IPS-NIHi11 (cell line): ENCODE results near the gene FIGN.

Experiments
- DNase-seq: peaks from one replicate; pipeline ENCODE4 v3.0.0; 2012; ENCODE audit warnings: mixed read lengths, low spot score

The FIGN gene

GRCh38 chr2:163611557-163611906 is 124.3 kb downstream of the FIGN start:
- no peak for DNase-seq

GRCh38 chr2:163610817-163611556 is 124.8 kb downstream of the FIGN start:
- peak; percentile 33 for DNase-seq

DNA sequence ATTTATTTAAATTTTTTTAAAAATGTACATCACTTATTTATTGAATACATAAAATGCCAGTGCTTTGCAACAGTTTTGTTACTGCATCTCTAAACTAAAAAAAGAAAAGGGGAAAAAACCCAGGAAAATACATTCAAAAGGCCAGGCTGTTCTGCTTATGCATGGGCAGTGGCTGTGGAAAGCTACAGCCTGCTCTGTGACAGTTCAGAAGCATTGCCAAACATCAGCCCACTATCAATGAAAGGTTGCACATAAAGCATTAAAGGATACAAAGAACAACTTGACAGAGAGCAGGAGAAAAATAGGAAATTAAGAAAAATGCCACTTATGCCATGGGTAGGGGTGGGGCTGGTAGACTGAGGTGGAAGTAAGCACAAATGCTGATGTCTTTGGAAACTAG is 128.2 kb downstream of the FIGN start:
- no peak for DNase-seq

GRCh38 chr2:163606878-163607277 is 128.9 kb downstream of the FIGN start:
- DNase-seq = no peak

GRCh38 chr2:163605779-163606178 is 130.0 kb downstream of the FIGN start:
- no peak for DNase-seq

GRCh38 chr2:163604941-163605555 is 130.8 kb downstream of the FIGN start:
- no peak for DNase-seq

GRCh38 chr2:163602196-163602595 is 133.6 kb downstream of the FIGN start:
- DNase-seq = no peak

GRCh38 chr2:163601377-163601776 is 134.4 kb downstream of the FIGN start:
- peak; percentile 20 for DNase-seq

DNA sequence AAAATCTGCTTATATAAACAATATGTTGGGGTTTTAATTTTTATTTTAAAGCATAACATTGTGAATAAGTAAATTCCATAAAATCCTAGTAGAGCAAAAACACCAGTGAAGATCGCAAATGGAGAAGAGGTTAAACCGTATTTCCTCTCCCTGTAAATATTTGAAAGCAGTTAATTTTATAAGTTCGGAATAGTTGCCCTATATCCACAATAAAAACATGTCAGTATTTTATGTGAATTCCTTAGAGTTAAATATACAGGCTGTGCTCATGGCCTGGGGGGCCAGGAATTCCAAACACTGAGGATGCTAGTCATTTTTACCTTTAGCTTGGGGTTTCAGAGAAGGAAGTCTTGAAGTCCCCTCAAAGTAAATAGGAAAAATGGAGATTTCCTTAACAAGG is 135.0 kb downstream of the FIGN start:
- DNase-seq = no peak

DNA sequence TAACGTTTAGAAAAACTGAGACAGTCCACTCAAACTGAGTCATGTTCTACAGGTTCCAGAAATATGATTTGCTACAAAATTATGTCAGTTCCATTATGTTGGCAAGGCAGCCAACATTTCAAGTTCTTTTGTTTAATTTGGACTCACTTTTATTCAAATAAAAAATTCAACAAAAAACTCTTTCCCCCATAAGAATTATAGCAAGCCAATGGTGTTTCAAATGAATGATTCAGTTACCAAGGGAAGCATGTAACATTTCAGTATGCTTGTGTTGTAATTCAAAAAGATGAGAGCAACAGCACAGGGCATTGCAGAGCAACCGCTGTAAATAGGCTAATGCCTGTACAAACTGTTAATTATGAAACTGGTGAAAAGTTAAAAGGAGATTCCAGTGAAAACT is 140.8 kb downstream of the FIGN start:
- no peak for DNase-seq

GRCh38 chr2:163594497-163594896 is 141.3 kb downstream of the FIGN start:
- no peak for DNase-seq

DNA sequence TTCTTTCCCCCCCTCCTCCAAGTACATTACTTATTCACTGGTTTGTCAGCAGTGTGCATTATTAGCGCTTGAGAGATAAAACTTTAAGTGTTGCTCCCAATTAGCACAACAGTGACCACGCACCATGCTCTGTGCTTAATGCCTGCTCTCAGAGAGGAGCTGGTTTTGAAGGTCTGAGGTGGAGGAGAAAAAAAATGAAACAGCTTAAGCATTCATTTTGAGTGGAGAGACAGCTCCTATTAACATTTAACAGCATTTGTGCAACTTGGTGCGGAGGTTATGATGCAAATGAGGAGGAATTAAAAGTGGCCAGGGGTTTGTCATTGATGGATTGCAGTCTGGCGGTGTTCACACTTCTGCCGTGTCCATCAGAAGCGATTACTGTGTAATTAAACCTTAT is 141.8 kb downstream of the FIGN start:
- no peak for DNase-seq

GRCh38 chr2:163592954-163593622 is 142.7 kb downstream of the FIGN start:
- peak; percentile 19 for DNase-seq

GRCh38 chr2:163591461-163591860 is 144.3 kb downstream of the FIGN start:
- DNase-seq = no peak

DNA sequence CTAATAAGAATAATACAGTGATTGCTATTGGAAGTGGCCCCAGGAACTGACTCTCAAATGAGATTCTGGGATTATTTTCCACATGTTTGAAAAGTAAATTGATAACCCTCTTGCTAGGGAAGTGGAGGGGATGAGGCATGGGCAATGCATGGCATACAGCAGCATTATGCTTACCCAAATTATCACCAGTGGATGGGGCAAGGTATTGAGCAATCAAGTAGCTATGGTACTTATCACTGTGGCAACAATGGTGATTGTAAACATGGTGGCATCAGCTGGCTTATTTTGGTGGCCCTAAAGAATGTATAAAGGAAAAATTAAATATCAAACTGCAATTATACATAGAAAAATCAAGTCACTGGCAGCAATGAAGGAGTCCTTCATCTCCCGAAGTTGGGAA is 155.1 kb downstream of the FIGN start:
- DNase-seq = no peak

- DNase-seq = no peak
These were observed 161.5 kb downstream of the FIGN start for GRCh38 chr2:163574309-163574708.

DNA sequence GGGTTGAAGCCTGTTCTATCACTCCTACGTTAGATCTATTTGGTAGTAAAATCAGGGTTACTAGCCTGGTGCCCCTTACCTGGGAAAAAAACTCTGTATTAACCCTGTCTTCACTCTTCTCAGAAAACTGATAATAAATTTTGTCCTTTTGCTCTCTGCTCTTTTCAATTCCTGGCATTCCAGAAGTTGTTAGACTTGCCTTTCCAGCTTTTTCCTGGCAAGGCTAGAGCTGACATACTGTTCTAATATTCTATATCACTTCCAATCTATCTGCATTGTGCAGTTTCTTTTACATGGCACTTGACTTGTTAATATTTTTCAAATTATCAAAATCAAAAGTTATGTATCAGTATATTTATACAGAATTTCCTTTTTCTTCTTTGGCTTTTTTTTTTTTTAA is 162.2 kb downstream of the FIGN start:
- no peak for DNase-seq

- DNase-seq = no peak
These were observed 163.0 kb downstream of the FIGN start for GRCh38 chr2:163572850-163573249.

DNA sequence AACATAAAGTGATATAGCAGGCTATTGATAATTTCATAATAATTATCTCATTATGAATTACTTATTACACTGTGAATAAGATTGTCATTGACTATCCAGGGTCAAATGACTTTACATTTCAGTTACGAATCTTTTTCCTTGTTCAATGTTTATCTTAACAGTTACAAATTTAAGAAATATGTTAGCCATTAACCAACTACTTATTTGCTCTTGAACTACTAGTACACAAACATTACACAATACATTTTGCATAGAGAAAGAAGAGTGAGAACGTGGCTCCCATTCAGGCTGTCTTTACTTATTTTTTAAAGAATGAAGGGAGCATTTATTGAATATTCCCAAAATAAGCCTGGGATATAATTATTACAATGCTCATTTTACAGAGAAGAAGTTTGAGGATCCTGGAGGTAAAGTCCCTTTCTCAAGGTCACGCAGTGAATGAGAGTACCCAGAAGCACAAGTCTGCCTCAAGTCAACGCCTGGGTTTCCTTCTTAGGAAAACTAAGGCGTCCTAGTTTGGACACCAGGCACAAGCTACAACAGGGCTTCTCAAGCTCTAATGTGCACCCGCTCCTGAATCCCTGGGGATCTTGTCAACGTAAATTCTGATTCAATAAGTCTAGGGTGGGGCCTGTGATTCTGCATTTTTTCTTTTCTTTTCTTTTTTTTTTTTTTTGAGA is 164.2 kb downstream of the FIGN start:
- no peak for DNase-seq

- no peak for DNase-seq
These were observed 165.4 kb downstream of the FIGN start for GRCh38 chr2:163570391-163570790.

GRCh38 chr2:163565192-163565591 is 170.6 kb downstream of the FIGN start:
- DNase-seq = no peak

DNA sequence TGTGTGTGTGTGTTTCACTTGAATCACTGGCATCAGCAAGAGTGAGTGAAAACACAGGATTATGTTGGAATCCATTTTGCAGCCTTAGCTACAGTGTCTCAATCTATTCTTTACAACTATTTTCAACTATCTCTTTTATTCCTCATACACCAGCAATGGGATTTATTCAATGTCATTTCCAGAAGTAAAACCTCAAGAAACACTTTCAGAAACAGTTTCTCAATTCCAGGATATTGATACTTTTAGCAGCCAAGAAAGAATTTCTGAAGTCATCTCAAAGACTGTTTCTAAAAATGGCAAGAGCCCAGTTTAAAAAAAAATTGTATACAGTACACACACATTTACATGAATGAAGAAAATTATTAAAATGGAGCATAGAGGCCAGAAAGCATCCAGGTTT is 171.6 kb downstream of the FIGN start:
- DNase-seq = no peak

GRCh38 chr2:163563336-163563735 is 172.5 kb downstream of the FIGN start:
- DNase-seq = no peak
